Measurements from ENCODE around the gene DYNC1I1. TPM values are rescaled to one million over a fixed set of nuclear protein-coding genes. Genes with fewer than 3 reads are reported as not detected.

DYNC1I1 gene
- total and polyA plus RNA-seq, 2 of the 4 experiments (the other 2 are of a cell fraction) = under 0.01 to 0.15 TPM

DNA sequence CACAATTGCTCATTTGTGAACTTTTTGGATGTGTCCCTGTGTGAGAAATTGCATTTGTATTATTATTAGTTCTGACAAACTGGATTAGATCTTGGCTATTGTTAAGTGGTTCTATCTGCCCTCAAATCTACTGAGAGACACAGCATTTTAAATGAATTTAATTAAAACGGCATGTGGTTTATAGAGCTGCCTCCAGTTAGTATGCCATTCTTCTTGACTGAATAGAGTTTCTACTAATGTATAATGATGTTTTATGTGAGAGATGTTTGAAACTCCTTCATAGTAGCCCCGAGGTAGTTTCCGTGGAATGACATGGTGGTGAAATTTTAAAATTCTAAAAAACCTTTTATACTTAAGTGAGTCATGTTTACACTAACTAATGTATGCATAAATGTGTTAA, 110.9 kb downstream of the DYNC1I1 start:
- no peak overlapping the region for H3K14ac ChIP-seq (replicated peaks; ENCODE audit: low read depth, low read length)
- no peak overlapping the region for H2BK120ac ChIP-seq (ENCODE audit: low read depth, low read length)
- H3K4ac ChIP-seq (ENCODE audit: low read depth, low read length) = no peak overlapping the region
- H2BK20ac ChIP-seq (ENCODE audit: low read depth, low read length) = no peak overlapping the region
- in situ Hi-C loops (cut with MboI; ENCODE audit: low sequenced_read_pairs) (no loop called here), intact Hi-C loops (cut with micrococcal nuclease) (no loop called here), dilution Hi-C loops (cut with HindIII; ENCODE audit: low sequenced_read_pairs, unreplicated experiment) (no loop called here)
- no peaks in the 10 kb centered on the region for H3K4me1 ChIP-seq (ENCODE audit: control insufficient read depth, insufficient read depth, low read length)
- ATAC-seq (ENCODE audit: low read depth) = no peak
- no peak overlapping the region for H3K27ac ChIP-seq (ENCODE audit: insufficient read depth, low read length)
- no peaks in the 10 kb centered on the region for H3K36me3 ChIP-seq (ENCODE audit: control insufficient read depth, insufficient read depth, low read length)
- ChIA-PET CTCF (no interaction called here), POLR2A (ENCODE audit: unreplicated experiment) (no interaction called here)
- H3K27me3 ChIP-seq (ENCODE audit: control insufficient read depth, insufficient read depth, low read length) = no peaks in the 10 kb centered on the region
- H2BK5ac ChIP-seq (ENCODE audit: low read depth, low read length, poor library complexity, severe bottlenecking) = no peak overlapping the region
- no peaks in the 10 kb centered on the region for H3K79me1 ChIP-seq (ENCODE audit: low read depth in 1 of 2, low read length in 2 of 2)
- H2BK15ac ChIP-seq (ENCODE audit: low read depth, low read length) = no peak overlapping the region
- WGBS, 2 experiments (ENCODE audit: extremely low coverage in 2 of 2, insufficient read length in 1 of 2) = no CpG with 5 or more reads among the region's 3 CpGs
- no peak overlapping the region for H3K4me2 ChIP-seq (ENCODE audit: low read depth, low read length)
- TF ChIP-seq RAD21 (IDR thresholded peaks at IDR 0.05; ENCODE audit: low read length) = no peak
- TF ChIP-seq, protein P1, sequence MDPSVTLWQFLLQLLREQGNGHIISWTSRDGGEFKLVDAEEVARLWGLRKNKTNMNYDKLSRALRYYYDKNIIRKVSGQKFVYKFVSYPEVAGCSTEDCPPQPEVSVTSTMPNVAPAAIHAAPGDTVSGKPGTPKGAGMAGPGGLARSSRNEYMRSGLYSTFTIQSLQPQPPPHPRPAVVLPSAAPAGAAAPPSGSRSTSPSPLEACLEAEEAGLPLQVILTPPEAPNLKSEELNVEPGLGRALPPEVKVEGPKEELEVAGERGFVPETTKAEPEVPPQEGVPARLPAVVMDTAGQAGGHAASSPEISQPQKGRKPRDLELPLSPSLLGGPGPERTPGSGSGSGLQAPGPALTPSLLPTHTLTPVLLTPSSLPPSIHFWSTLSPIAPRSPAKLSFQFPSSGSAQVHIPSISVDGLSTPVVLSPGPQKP (IDR thresholded peaks at IDR 0.05; ENCODE audit: borderline replicate concordance, low read depth, low read length) = no peak
- no peak for TF ChIP-seq BHLHE40 (IDR thresholded peaks at IDR 0.05; ENCODE audit: low read depth, low read length)
- no peak for TF ChIP-seq FOS (IDR thresholded peaks at IDR 0.05; ENCODE audit: low read depth, low read length)
- no peak for TF ChIP-seq CHD1 (IDR thresholded peaks at IDR 0.05; ENCODE audit: low read depth, low read length)
- no peak for TF ChIP-seq RCOR1 (IDR thresholded peaks at IDR 0.05; ENCODE audit: insufficient replicate concordance, low read length)
- no peak for TF ChIP-seq RFX5 (IDR thresholded peaks at IDR 0.05; ENCODE audit: low read depth, low read length)
- no peak for TF ChIP-seq SMC3 (IDR thresholded peaks at IDR 0.05; ENCODE audit: low read depth, low read length)
- no peak for TF ChIP-seq NFE2L2 (IDR thresholded peaks at IDR 0.05; ENCODE audit: low read depth, low read length)
- TF ChIP-seq MAZ (IDR thresholded peaks at IDR 0.05; ENCODE audit: borderline replicate concordance, low read depth, low read length) = no peak
- TF ChIP-seq, protein P2, sequence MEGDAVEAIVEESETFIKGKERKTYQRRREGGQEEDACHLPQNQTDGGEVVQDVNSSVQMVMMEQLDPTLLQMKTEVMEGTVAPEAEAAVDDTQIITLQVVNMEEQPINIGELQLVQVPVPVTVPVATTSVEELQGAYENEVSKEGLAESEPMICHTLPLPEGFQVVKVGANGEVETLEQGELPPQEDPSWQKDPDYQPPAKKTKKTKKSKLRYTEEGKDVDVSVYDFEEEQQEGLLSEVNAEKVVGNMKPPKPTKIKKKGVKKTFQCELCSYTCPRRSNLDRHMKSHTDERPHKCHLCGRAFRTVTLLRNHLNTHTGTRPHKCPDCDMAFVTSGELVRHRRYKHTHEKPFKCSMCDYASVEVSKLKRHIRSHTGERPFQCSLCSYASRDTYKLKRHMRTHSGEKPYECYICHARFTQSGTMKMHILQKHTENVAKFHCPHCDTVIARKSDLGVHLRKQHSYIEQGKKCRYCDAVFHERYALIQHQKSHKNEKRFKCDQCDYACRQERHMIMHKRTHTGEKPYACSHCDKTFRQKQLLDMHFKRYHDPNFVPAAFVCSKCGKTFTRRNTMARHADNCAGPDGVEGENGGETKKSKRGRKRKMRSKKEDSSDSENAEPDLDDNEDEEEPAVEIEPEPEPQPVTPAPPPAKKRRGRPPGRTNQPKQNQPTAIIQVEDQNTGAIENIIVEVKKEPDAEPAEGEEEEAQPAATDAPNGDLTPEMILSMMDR (conservative IDR thresholded peaks at IDR 0.05; ENCODE audit: low read depth, low read length) = no peak
- TF ChIP-seq POLR2A (IDR thresholded peaks at IDR 0.05; ENCODE audit: low read depth, low read length) = no peak
- H3K18ac ChIP-seq (ENCODE audit: low read depth, low read length) = no peak overlapping the region
- H4K5ac ChIP-seq (ENCODE audit: low read depth, low read length) = no peak overlapping the region
- H3K9ac ChIP-seq (ENCODE audit: low read depth, low read length) = no peak overlapping the region
- H3K23ac ChIP-seq (ENCODE audit: low read depth, low read length) = no peak overlapping the region
- no peak overlapping the region for H4K91ac ChIP-seq (ENCODE audit: insufficient read depth, low read depth, low read length)
- H3K4me3 ChIP-seq (ENCODE audit: insufficient read depth, low read depth, low read length) = no peak overlapping the region
- H2AK5ac ChIP-seq (ENCODE audit: low read depth, low read length) = no peak overlapping the region
- no peaks in the 10 kb centered on the region for H3K9me1 ChIP-seq (ENCODE audit: insufficient read depth, low read length)
- no TSS peak for BruUV-seq (replicated peaks)
- H3K9me3 ChIP-seq (ENCODE audit: control insufficient read depth, insufficient read depth, low read length) = no peaks in the 10 kb centered on the region
- no peak overlapping the region for H2AFZ ChIP-seq (replicated peaks; ENCODE audit: low read length, poor library complexity)
- no peak overlapping the region for H3K56ac ChIP-seq (ENCODE audit: extremely low read depth, insufficient read depth, low read length)
- no peak overlapping the region for H4K8ac ChIP-seq (ENCODE audit: low read depth in 2 of 2, low read length in 2 of 2)
- no peak overlapping the region for H2AK9ac ChIP-seq (replicated peaks; ENCODE audit: low read depth, low read length, poor library complexity)
- no peak for DNase-seq
- no peaks in the 10 kb centered on the region for H4K20me1 ChIP-seq (ENCODE audit: insufficient read depth, low read length)
